NCI-H1436 (cell line): Measurements from ENCODE around the gene CCDC137.

Source experiments
- DNase-seq: peaks from one replicate; lab custom pipeline; 2025; lab: John Stamatoyannopoulos, UW

Gene CCDC137

DNA sequence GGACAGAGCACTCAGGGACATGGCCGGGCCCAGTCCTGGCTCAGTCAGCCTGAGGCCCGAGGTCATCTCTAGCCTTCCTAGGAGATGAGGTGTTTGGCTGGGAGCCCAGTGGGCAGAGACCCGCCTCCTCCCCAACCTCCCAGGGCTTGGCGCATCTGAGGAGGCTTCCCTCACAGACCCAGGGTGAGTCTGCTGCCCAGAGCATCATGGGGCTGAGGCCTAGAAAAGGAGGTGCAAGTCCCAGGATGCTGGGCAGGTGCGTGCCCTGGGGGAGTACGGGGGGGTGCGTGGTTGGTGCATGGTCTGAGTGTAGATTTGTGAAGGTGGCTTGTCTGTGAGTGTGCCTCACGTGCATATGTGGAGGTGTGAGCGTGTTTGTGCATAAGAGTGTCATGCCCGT lies 14.8 kb upstream of the CCDC137 start:
- no peak for DNase-seq

DNA sequence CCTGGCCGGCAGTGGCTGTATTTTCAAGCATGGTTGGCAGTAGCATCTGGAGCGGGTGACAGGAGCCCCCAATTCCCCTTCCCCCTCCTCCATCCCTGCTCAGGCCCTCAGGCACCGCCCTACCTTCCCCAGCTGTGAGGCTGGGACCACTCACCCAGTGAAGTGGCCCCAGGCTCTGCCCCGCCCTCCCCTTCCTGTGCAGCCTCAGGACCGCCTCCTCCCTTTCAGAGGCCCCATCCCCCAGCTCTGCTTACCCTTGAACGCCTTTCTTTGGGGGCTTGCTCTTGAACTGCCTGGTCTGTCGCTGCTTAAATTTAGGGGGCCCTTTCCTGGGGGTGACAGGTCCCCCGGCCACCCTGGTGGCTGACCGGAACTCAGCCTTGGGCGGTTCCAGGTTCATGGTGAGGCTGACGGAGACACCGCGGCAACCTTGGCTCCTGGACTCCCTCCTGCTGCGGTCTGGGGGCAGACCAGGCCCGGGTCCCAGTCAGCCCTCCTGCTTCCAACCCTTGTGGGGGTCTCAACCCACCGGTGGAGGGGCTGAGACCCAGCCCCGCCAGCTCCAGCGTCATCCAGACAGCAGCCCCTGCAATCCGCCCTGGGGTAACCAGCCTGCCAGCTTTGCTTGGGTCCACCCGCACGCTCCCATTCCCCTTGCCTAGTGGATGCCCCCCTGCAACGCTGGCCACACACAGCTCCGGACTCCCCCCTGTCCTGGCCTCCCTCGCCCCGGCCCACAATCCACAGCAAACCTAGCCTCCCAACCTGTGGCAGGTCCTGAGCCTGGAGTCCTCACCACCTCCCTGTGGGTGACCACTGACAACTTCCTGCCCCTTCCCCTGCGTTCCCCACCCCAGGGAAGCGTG lies 13.4 kb upstream of the CCDC137 start:
- DNase-seq = no peak

DNA sequence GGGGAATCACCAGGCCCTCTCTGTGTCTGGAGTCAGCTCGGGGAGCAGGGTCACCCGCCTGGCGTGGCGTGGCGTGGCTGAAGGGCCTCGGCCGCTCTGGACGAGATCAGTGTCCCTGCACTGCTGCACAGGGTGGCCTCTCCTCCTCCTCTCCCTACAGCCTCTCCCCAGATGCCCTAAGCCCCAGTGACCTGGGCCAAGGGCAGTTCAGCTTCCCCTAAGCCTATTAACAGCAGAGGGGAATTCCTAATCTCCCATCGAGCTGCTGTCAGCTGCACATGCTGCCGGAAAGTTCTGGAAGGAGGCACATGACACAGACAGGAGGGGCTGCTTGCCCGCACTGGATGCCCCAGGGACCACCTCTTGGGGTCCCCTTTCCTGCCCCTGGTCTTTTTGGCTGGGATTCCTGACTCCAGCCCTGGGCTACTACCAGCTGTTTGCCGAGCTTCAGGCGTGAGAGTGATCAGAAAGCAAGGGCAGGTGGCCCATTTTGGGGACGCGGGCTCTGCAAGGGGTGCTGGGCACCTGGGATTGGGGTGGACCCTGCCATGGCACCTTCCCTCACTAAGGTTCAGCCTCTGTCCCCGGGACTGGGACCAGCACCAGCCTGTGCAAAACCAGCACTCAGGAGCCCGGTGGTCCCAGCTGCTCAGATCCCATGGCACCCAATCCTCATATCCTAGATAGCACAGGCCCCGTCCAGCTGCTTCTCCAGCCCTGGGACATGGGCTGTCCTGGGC lies 11.0 kb upstream of the CCDC137 start:
- no peak for DNase-seq

DNA sequence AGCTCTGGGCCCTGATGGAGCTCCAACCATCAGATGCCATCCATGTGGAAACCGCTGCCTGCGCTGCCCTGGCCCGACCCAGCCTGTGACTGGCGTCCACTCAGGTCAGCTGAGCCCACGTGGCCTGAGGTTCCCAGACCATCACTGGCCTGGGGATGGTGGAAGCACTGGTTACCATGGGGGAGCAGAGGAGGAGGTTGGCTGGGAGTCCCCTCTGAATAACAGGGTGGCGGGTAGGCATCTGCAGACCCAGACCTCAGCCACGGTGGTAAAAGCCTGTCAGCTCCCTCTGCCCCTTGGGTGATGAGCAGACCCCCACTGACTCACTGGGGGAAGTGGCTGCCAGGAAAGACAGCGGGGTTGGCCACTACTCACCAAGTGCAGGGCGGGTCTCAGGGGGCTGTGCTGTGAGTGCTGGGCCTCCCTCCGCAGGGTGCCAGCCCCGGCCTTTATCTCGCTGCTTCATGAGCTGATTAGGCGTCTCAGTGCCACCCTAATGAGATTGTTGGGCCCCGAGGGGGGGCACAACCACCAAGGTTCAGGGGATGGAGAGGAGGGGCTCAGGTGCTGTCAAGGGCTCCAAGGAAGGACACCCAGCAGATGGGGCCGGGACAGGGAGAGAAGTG lies 10.3 kb upstream of the CCDC137 start, which contains the start of gene PDE6G:
PDE6G (minus strand) TSS at position 425 of the 626 bp plus-strand sequence. CDS start 3,237 bp downstream, outside the sequence.
- no peak for DNase-seq

DNA sequence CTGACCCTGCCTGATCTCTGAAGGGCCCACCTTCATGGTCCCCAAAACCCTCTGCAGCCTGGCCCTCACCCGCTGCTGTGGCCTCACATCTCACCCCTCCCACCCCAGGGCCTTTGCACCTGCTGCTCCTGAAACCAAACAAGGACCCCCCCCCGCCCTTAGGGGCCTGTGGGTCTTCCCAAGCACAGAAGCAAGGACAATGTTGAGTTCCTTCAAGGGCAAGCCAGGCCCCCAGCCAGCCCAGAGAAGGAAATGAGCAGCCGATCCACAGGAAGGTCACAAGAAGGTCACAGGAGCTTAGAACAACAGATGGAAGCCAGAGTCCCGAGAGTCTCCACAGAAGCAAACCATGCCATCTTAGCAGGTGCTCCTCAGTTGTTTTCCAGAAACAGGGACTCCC lies 9.7 kb upstream of the CCDC137 start:
- no peak for DNase-seq

DNA sequence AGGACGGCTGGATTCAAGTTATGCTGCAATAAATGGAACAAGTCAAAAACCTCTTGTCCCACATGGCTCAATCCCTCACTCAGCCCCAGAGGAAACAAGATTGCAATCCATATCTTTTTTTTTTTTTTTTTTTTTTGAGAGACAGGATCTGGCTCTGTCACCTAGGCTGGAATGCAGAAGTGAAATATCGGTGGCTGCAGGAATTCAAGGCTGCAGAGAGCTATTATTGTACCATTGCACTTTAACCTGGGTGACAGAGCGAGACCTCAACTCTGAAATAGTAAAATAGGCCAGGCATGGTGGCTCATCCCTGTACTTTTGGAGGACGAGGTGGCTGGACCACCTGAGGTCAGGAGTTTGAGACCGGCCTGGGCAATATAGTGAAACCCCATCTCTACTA lies 7.5 kb upstream of the CCDC137 start:
- no peak for DNase-seq

- no peak for DNase-seq
Measured at GRCh38 chr17:81660441-81660840, 6.1 kb upstream of the CCDC137 start.

- no peak for DNase-seq
Measured at GRCh38 chr17:81662002-81662401, 4.5 kb upstream of the CCDC137 start.

- no peak for DNase-seq
Measured at GRCh38 chr17:81664051-81664470, 2.5 kb upstream of the CCDC137 start.

GRCh38 chr17:81665205-81666091 lies 1.1 kb upstream of the CCDC137 start:
- DNase-seq = no peak

DNA sequence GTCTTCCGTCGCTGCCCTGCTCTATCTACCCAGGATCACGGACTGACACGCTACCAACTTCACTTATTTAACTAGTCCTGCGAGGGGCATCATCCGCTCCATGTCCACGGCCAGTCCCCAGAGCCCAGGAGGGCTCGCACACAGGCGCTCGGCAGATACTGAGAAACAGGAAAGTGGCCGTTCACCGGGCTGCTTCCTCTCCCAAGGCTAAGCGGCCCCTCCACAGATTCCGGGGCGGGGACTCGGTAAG lies 520 bp upstream of the CCDC137 start:
- DNase-seq = no peak

GRCh38 chr17:81667754-81668153 lies 1.2 kb downstream of the CCDC137 start:
- no peak for DNase-seq

GRCh38 chr17:81672504-81672903 lies 6.0 kb downstream of the CCDC137 start:
- no peak for DNase-seq

DNA sequence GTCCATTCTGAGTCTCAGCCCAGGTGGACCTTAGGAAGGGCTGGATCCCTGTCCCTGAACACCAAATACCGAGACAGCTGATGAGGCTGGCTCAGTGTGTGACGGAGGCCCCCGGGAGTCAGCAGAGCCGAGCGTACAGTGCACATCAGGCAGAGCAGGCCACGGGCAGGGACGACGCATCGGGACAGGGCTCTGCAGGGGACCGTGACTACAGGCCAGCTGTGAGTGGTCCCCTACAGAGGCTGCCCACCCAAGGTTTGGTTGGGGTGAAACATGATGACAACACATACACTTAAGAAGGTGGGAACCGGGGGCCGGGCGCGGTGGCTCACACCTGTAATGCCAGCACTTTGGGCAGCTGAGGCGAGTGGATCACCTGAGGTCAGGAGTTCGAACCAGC lies 6.4 kb downstream of the CCDC137 start:
- DNase-seq = no peak

DNA sequence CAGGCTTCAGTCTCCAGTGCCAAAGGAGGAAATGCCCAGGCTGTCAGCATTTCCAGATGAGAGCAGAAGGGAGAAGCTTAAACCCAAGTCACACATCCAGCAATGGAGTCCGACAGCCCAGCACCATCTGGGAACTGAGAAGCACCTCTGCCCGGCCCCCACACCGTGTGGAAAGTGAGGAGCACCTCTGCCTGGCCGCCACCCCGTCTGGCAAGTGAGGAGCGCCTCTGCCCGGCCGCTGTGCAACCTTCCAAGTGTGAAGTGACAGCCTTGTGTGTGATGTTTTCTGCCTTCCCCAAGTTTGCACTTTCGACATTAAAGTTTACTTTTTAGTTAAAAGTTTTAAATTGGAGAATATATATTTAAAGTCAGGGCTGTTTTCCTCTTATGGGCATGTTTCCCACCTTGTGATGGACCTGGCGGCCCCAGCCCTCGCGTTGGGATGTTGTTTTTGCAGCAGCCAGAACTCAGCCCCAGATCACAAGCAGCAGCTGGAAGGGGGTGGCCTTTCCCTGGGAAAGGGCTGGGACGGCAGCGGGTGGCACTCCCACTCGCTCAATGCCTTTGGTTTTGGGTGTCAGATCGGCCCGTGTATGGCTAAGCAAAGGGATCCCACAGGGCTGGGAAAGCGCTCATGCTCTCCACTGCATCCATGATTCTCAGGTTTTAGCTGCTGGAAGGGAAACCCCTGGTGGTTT lies 7.2 kb downstream of the CCDC137 start:
- DNase-seq = no peak

DNA sequence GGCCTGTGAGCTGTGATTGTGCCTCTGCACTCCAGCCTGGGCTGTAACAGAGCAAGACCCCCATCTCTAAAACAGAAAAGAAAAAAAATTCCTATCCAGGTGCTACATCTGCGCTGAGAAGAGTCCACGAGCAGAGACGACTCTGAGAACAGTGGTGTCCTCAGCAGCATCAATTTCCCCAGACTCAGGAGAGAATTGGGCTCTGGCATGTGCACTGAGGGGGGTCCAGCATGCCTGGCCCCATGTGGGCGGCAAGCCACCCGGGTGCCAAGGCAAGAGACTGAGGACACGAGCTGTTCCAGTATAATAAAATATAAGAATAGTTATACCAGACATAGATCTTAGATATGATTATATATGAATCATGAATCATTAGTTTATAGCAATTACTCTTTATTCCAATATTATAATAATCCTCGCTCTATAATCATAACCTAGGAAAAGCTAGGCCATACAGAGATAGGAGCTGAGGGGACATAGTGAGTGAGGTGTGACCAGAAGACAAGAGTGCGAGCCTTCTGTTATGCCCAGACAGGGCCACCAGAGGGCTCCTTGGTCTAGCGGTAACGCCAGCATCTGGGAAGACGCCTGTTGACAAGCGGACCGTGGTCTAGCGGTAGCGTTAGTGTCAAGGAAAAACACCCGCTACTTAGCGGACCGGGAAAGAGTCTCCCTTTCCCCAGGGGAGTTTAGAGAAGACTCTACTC lies 9.1 kb downstream of the CCDC137 start:
- DNase-seq = peak; percentile 24

DNA sequence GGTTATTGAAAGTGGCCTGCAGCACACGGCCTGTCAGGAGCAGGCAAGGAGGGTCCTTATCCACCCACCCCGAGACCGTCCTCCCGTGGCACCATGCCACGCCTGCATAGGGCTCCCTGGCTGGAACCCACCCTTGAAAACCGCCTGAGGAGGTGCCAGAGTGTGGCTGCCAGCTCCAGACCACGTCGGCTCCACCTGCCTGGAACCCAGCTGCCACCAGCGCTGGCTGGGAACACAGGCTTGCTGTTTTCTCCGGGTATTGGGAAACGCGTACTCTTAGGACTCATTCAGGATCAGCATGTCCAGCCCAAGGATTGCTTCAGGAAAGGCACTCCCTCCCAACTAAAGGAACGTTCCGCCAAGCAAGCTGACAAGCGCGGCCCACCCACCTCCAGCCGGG lies 10.4 kb downstream of the CCDC137 start:
- no peak for DNase-seq

- no peak for DNase-seq
Measured at GRCh38 chr17:81680150-81680549, 13.6 kb downstream of the CCDC137 start.

GRCh38 chr17:81681672-81682071 lies 15.1 kb downstream of the CCDC137 start:
- no peak for DNase-seq

DNA sequence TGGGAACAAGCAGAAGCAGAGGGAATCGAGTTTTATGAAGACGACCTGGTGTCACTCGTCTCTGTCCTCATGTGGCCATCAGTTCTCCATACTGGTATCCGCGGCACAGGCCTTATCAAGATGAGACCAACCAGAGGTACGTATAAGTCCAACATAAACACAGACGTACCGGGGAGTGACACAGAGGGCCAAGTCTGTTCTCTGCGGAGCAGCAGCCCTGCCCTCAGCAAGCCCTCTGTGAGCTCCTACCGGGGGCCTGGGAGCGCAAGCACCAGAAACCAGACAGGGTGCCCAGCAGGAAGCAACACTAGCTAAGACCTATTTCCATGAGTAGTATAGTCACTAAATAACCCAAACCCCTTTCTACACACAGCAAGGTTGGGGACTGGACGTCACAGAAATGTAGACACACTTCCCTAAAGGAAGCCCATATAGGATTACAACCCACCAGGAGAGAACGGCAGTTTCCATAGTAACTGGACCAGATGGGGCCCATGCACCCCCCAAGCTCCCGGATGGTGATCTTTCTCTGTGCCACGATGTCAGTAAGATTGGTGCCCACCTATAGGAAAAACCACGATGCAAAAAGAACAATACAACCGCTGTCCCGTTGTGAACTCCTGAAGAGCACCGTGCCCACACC lies 16.1 kb downstream of the CCDC137 start:
- DNase-seq = no peak
